Suppressor macrophage treated with lipopolysaccharide for 4 hours (primary cell): Measurements from ENCODE around the gene CDCA3.
"Not testable (repeated sequence)": the region's sequence is repeated elsewhere in the genome, so short reads cannot be mapped to it uniquely, and the experiment has no call there.

ENCODE experiments used
- DNase-seq: peaks from one replicate; pipeline ENCODE4 v3.0.0-alpha.2; 2020

Gene CDCA3

GRCh38 chr12:6851153-6851920 is at the start of gene CDCA3:
TSS of gene CDCA3 (minus strand) at chr12:6851286. CDS start at chr12:6850952, 334 bp downstream.
- peak; percentile 98 for DNase-seq

- DNase-seq: peak; percentile 73
Observed at GRCh38 chr12:6899837-6900519, 48.9 kb upstream of the CDCA3 start.

GRCh38 chr12:6899427-6899826 is 48.3 kb upstream of the CDCA3 start:
- peak; percentile 40 for DNase-seq

GRCh38 chr12:6896846-6897435 is 45.9 kb upstream of the CDCA3 start:
- DNase-seq: no peak

GRCh38 chr12:6894321-6894720 is 43.2 kb upstream of the CDCA3 start:
- DNase-seq: peak; percentile 41

GRCh38 chr12:6892683-6893082 is 41.6 kb upstream of the CDCA3 start:
- not testable (repeated sequence) for DNase-seq

- DNase-seq: no peak
Observed at GRCh38 chr12:6891646-6892001, 40.5 kb upstream of the CDCA3 start.

- DNase-seq: peak; percentile 99
Observed at GRCh38 chr12:6890789-6891645, 39.9 kb upstream of the CDCA3 start.

- not testable (repeated sequence) for DNase-seq
Observed at GRCh38 chr12:6889775-6890573, 38.9 kb upstream of the CDCA3 start.

GRCh38 chr12:6888794-6889193 is 37.7 kb upstream of the CDCA3 start:
- not testable (repeated sequence) for DNase-seq

GRCh38 chr12:6888360-6888759 is 37.3 kb upstream of the CDCA3 start:
- DNase-seq: no peak

- peak; percentile 58 for DNase-seq
Observed at GRCh38 chr12:6887460-6887859, 36.4 kb upstream of the CDCA3 start.

- DNase-seq: not testable (repeated sequence)
Observed at GRCh38 chr12:6886206-6886999, 35.3 kb upstream of the CDCA3 start.

GRCh38 chr12:6884539-6884938 is 33.5 kb upstream of the CDCA3 start:
- DNase-seq: no peak

- DNase-seq: no peak
Observed at GRCh38 chr12:6883683-6884082, 32.6 kb upstream of the CDCA3 start.

- DNase-seq: no peak
Observed at GRCh38 chr12:6883252-6883651, 32.2 kb upstream of the CDCA3 start.

- not testable (repeated sequence) for DNase-seq
Observed at GRCh38 chr12:6879824-6880223, 28.7 kb upstream of the CDCA3 start.

GRCh38 chr12:6874015-6874368 is 22.9 kb upstream of the CDCA3 start:
- not testable (repeated sequence) for DNase-seq

GRCh38 chr12:6873094-6874014 is 22.3 kb upstream of the CDCA3 start, which contains the start of gene SPSB2:
TSS of gene SPSB2 (minus strand) at chr12:6873303. CDS start at chr12:6872901, 402 bp downstream.
- peak; percentile 99 for DNase-seq
